GM23338 (cell line): ENCODE results near the gene CHST15.

Experiments
- CREB1 ChIP-seq: fragments of 250-450 bp; sonication (Bioruptor Pico); IDR thresholded peaks from 2 replicates; pipeline ENCODE4 v1.5.0; 2020; ENCODE audit warnings: low read depth, mild to moderate bottlenecking, moderate library complexity
- EZH2 ChIP-seq: fragments of 200-600 bp; sonication (generic); IDR thresholded peaks from one replicate; pipeline ENCODE4 v1.8.0; 2017; ENCODE audit warnings: antibody characterized with exemption, mild to moderate bottlenecking, low read depth; ENCODE audit not compliant: unreplicated experiment
- EZH2phosphoT487 ChIP-seq: fragments of 200-600 bp; sonication (generic); IDR thresholded peaks from one replicate; pipeline ENCODE4 v1.8.1; 2018; ENCODE audit warnings: antibody characterized with exemption; ENCODE audit not compliant: unreplicated experiment
- JUNB ChIP-seq: IDR thresholded peaks from one replicate; pipeline ENCODE4 v1.6.1; 2016; ENCODE audit warnings: antibody characterized with exemption; ENCODE audit not compliant: unreplicated experiment
- NANOG ChIP-seq: IDR thresholded peaks from 2 replicates; pipeline ENCODE4 v1.6.1; 2016; ENCODE audit warnings: antibody characterized with exemption, borderline replicate concordance
- POLR2AphosphoS5 ChIP-seq: IDR thresholded peaks from 2 replicates; pipeline ENCODE4 v1.6.1; 2016; ENCODE audit warnings: antibody characterized with exemption, low read depth
- ZNF114 ChIP-seq: fragments of 250-450 bp; sonication (Bioruptor Pico); IDR thresholded peaks from 2 replicates; pipeline ENCODE4 v1.5.0; 2020; ENCODE audit warnings: mild to moderate bottlenecking, moderate library complexity
- TF ChIP-seq, protein P1 (sequence below), 2 experiments: fragments of 200-600 bp in 1 of 2; sonication (generic) in 1 of 2; conservative IDR thresholded peaks; 2 replicates each; pipeline versions ENCODE4 v1.5.1 to v1.6.1; 2016 to 2017; ENCODE audit warnings: antibody characterized with exemption in 2 of 2, low read depth in 2 of 2, mild to moderate bottlenecking in 2 of 2, moderate library complexity in 1 of 2

DNA sequence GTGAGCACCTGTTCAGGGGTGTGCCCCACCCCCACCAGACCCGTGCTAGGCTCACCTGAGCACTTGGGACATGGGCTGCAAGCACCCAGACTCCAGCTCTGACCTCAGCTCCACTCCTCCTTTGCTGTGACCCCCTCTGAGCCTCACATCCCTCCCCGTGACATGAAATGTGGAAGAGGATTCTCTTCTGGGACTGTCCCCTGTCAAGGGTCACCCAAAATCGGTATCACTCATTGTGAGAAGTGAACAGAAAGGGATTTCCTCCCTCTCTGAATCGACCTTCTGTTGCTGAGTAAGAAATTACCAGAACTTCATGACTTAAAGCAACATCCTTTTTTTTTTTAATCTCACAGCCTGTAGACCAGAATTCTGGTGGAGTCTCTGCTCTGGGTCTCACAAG, 6.2 kb upstream of the CHST15 start:
- TF ChIP-seq POLR2AphosphoS5 (no peak), EZH2 (no peak), NANOG (no peak), EZH2phosphoT487 (no peak), ZNF114 (CRISPR knock-in tag) (no peak), JUNB (no peak), CREB1 (CRISPR knock-in tag) (no peak)
- TF ChIP-seq, protein P1, sequence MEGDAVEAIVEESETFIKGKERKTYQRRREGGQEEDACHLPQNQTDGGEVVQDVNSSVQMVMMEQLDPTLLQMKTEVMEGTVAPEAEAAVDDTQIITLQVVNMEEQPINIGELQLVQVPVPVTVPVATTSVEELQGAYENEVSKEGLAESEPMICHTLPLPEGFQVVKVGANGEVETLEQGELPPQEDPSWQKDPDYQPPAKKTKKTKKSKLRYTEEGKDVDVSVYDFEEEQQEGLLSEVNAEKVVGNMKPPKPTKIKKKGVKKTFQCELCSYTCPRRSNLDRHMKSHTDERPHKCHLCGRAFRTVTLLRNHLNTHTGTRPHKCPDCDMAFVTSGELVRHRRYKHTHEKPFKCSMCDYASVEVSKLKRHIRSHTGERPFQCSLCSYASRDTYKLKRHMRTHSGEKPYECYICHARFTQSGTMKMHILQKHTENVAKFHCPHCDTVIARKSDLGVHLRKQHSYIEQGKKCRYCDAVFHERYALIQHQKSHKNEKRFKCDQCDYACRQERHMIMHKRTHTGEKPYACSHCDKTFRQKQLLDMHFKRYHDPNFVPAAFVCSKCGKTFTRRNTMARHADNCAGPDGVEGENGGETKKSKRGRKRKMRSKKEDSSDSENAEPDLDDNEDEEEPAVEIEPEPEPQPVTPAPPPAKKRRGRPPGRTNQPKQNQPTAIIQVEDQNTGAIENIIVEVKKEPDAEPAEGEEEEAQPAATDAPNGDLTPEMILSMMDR (conservative IDR thresholded peaks at IDR 0.05; ENCODE audit: low read depth in 2 of 2) = no peak
